GM12878 (cell line): Measurements from ENCODE around the gene CLASP1. TPM values are rescaled to one million over a fixed set of nuclear protein-coding genes. Genes with fewer than 3 reads are reported as not detected.

ENCODE experiments used
- ATAC-seq: fragments of 200-7000 bp; cut with Tn5 transposase; 3 replicates; pipeline ENCODE4 v1.9.1; 2020; ENCODE audit warnings: mild to moderate bottlenecking, moderate library complexity
- BruUV-seq: library from RNA; stranded (reverse); fragments of 400-500 nt; replicated peaks from 2 replicates; lab custom pipeline; 2021; lab: Mats Ljungman, UMichigan
- CTCF ChIA-PET: fragments of 300-600 bp; sonication (Branson Sonifier 250); formaldehyde crosslinking; extraction: SDS; loops from one replicate; lab custom pipeline; 2021; ENCODE audit warnings: inconsistent platforms; lab: Yijun Ruan, JAX
- POLR2A ChIA-PET: fragments of 350-600 bp; formaldehyde crosslinking; extraction: SDS; loops from one replicate; lab custom pipeline; 2021; ENCODE audit warnings: inconsistent platforms; lab: Charles Lee
- RAD21 ChIA-PET: fragments of 300-600 bp; sonication (Branson Sonifier 250); formaldehyde crosslinking; loops from one replicate; lab custom pipeline; 2023; ENCODE audit warnings: antibody characterized with exemption; ENCODE audit not compliant: unreplicated experiment; lab: Charles Lee
- SMC1A ChIA-PET: fragments of 300-600 bp; sonication (Branson Sonifier 250); formaldehyde crosslinking; loops from one replicate; lab custom pipeline; 2023; ENCODE audit not compliant: unreplicated experiment, uncharacterized antibody; lab: Charles Lee
- DNase-seq: peaks from one replicate; pipeline ENCODE4 v3.0.0-alpha.2; 2011; ENCODE audit warnings: low read depth, low spot score
- FAIRE-seq: peaks from 3 replicates; lab custom pipeline; 2011; peaks lifted over from hg19 to GRCh38; lab: Jason Lieb, UNC
- H2AFZ ChIP-seq: 2 replicates; pipeline ENCODE4 v1.6.0; 2011; ENCODE audit warnings: low read depth, low read length, control low read depth; ENCODE audit not compliant: control insufficient read depth
- H3K27ac ChIP-seq: 2 replicates; pipeline ENCODE4 v1.5.1; 2011; ENCODE audit warnings: control low read depth; ENCODE audit not compliant: control insufficient read depth, insufficient read depth
- H3K27me3 ChIP-seq, 2 experiments: replicated peaks in 1 of 2; 2 replicates each; pipeline versions ENCODE4 v1.6.0 to v1.6.1; 2011; ENCODE audit warnings: low read length in 1 of 2; ENCODE audit not compliant: control insufficient read depth in 2 of 2, insufficient read depth in 2 of 2
- H3K36me3 ChIP-seq, 2 experiments: 2 replicates each; pipeline ENCODE4 v1.5.1; 2011; ENCODE audit warnings: low read length in 1 of 2; ENCODE audit not compliant: control insufficient read depth in 2 of 2, insufficient read depth in 2 of 2
- H3K4me1 ChIP-seq: 2 replicates; pipeline ENCODE4 v1.6.1; 2011; ENCODE audit warnings: mild to moderate bottlenecking, low read length, moderate library complexity, mixed read lengths; ENCODE audit not compliant: control insufficient read depth, insufficient read depth
- H3K4me2 ChIP-seq: 2 replicates; pipeline ENCODE4 v1.6.0; 2011; ENCODE audit warnings: control low read depth; ENCODE audit not compliant: control insufficient read depth, insufficient read depth
- H3K4me3 ChIP-seq: fragments of 200-600 bp; sonication (generic); 2 replicates; pipeline ENCODE4 v1.5.1; 2016
- H3K79me2 ChIP-seq: 2 replicates; pipeline ENCODE4 v1.6.0; 2011; ENCODE audit warnings: low read length; ENCODE audit not compliant: control insufficient read depth, insufficient read depth
- H3K9ac ChIP-seq: 2 replicates; pipeline ENCODE4 v1.8.0; 2011; ENCODE audit warnings: low read length, control low read depth, mixed read lengths; ENCODE audit not compliant: control insufficient read depth, insufficient read depth
- H3K9me3 ChIP-seq: replicated peaks from 3 replicates; pipeline ENCODE4 v1.5.1; 2011; ENCODE audit warnings: mild to moderate bottlenecking, low read length; ENCODE audit not compliant: control insufficient read depth, insufficient read depth
- H4K20me1 ChIP-seq: 2 replicates; pipeline ENCODE4 v1.6.0; 2011; ENCODE audit not compliant: control insufficient read depth, insufficient read depth
- CTCF ChIP-seq, 3 experiments: IDR thresholded peaks in 2 of 3; conservative IDR thresholded peaks in 1 of 3; 2 replicates each; pipeline ENCODE4 v1.5.1; 2011; ENCODE audit warnings: low read depth in 3 of 3, low read length in 3 of 3, mild to moderate bottlenecking in 3 of 3, control low read depth in 2 of 3, moderate library complexity in 2 of 3, inconsistent platforms in 1 of 3, mixed read lengths in 1 of 3; ENCODE audit not compliant: control insufficient read depth in 2 of 3, insufficient read depth in 1 of 3; ENCODE audit errors: extremely low read depth in 1 of 3
- POU2F2 ChIP-seq: IDR thresholded peaks from 3 replicates; pipeline ENCODE4 v1.6.1; 2011; ENCODE audit warnings: low read depth, mild to moderate bottlenecking, low read length, borderline replicate concordance
- RB1 ChIP-seq: fragments of 450-650 bp; formaldehyde crosslinking; IDR thresholded peaks from 2 replicates; pipeline ENCODE4 v1.6.1; 2017; ENCODE audit warnings: mild to moderate bottlenecking, borderline replicate concordance
- REST ChIP-seq: IDR thresholded peaks from 2 replicates; pipeline ENCODE4 v1.6.1; 2012; ENCODE audit warnings: mild to moderate bottlenecking, low read depth, low read length
- SMARCA5 ChIP-seq: fragments of 450-650 bp; IDR thresholded peaks from 2 replicates; pipeline ENCODE4 v1.6.1; 2017; ENCODE audit warnings: mild to moderate bottlenecking
- ZNF207 ChIP-seq: fragments of 450-650 bp; IDR thresholded peaks from 2 replicates; pipeline ENCODE4 v1.6.1; 2014; ENCODE audit warnings: antibody characterized with exemption, mild to moderate bottlenecking, borderline replicate concordance
- WGBS: methylation state at CpG from one replicate; pipeline ENCODE4 v1.1.6; 2016; ENCODE audit warnings: low lambda C conversion rate; ENCODE audit not compliant: insufficient replicate concordance, insufficient coverage; ENCODE audit errors: missing lambda C conversion rate; 5-methylcytosine and 5-hydroxymethylcytosine counted together
- in situ Hi-C: fragments of 300-500 bp; cut with MboI; formaldehyde crosslinking; loops from 9 replicates; pipeline ENCODE4 v1.14.3; 2018; ENCODE audit warnings: mixed read lengths
- intact Hi-C: fragments of 100-400 bp; cut with micrococcal nuclease; formaldehyde crosslinking; loops from one replicate; pipeline ENCODE4 v1.14.2; 2022; ENCODE audit not compliant: unreplicated experiment
- polyA plus RNA-seq, 11 experiments: library from polyadenylated mRNA; depleted of rRNA in 4 of 11; unstranded in 6 of 11; stranded (reverse) in 5 of 11; fragments of >200 nt; fragmentation: Nextera tagmentation in 4 of 11; fragmentation: Illumina TruSeq in 1 of 11; extraction: Ambion mirVana in 4 of 11; extraction: Trizol in 1 of 11; gene quantifications; 1 replicate in 1 of 11; 2 replicates in 10 of 11; pipeline versions ENCODE4 v1.2.1 to v1.2.3, GENCODE V29; 2011 to 2016; ENCODE audit warnings: inconsistent platforms in 2 of 11, missing spikeins in 2 of 11, low read depth in 1 of 11
- total RNA-seq, 4 experiments: library from RNA; depleted of rRNA in 3 of 4; stranded (reverse); fragments of >200 nt in 3 of 4; fragmentation: Illumina TruSeq in 1 of 4; extraction: Trizol in 1 of 4; gene quantifications; 2 replicates each; pipeline versions ENCODE4 v1.2.1 to v1.2.3, GENCODE V29; 2013 to 2021
- TF ChIP-seq, protein P1 (sequence below): IDR thresholded peaks from 2 replicates; pipeline ENCODE4 v1.6.1; 2012; ENCODE audit warnings: low read depth, low read length, improper control_type of control experiment

The CLASP1 gene
- total and polyA plus RNA-seq, 10 of the 15 experiments (the other 5 are each of a cell fraction or from before 2014, with no cell fraction given), result 1.4 to 62.4 (median 32.9) TPM

DNA sequence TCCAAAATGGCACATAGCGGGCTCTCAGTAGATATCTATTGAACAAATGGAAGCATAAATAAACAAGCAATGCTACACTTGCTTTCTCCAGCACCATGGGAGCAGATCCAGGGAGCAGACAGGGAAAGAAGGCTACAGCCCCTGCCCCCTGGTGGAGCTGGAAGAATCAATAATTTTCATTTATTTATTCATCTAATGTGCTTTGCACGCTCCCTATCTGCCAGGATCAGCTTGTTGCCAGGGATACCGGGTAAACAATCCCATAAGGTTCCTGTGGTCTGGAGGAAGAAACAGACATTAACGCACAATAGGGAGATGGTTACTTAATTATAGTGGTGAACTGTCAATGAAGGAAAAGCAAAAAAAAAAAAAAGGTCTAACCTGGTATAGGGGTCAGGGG is 40.1 kb upstream of the CLASP1 start:
- ATAC-seq (no peak), DNase-seq (no peak), FAIRE-seq (no peak)
- BruUV-seq, result no TSS peak
- 91% methylated on average over 4 of the region's 4 CpGs for WGBS
- SMC1A ChIA-PET, result interaction anchor here (1.0 kb wide), 1 partner anchor 188 kb away, joined by 3 read pairs; no protein-coding TSS in a partner anchor
- H3K4me2 ChIP-seq, result no peak overlapping the region
- H3K27me3 ChIP-seq, result no peaks in the 10 kb centered on the region
- H2AFZ ChIP-seq, result no peak overlapping the region
- intact Hi-C loops, result no loop called here
- no peaks in the 10 kb centered on the region; the same call in 2 of the 3 replicates for H3K9me3 ChIP-seq
- no peak for TF ChIP-seq POU2F2
- TF ChIP-seq CTCF (IDR thresholded peaks at IDR 0.05 in 2 of 3, conservative IDR thresholded peaks at IDR 0.05 in 1 of 3; ENCODE audit: control insufficient read depth in 2 of 3, extremely low read depth in 1 of 3, insufficient read depth in 1 of 3, low read depth in 3 of 3, low read length in 3 of 3), result peak; percentile 6 to 19 (median 10); a peak in 1 of 6 replicates
- TF ChIP-seq ZNF207, result no peak
- RAD21 ChIA-PET, result no interaction called here
- no peak overlapping the region for H3K9ac ChIP-seq
- no peaks in the 10 kb centered on the region for H3K79me2 ChIP-seq
- no peak overlapping the region for H3K27ac ChIP-seq
- POLR2A ChIA-PET, result interaction anchor here (0.7 to 1.0 kb wide), 2 partner anchors 11 to 23 kb away, joined by 3 to 4 read pairs; no protein-coding TSS in a partner anchor
- CTCF ChIA-PET, result interaction anchor here (0.6 to 0.8 kb wide), 3 partner anchors 29 to 168 kb away, joined by 3 to 4 read pairs (median 3); no protein-coding TSS in a partner anchor
- in situ Hi-C loops, result loop anchor here (5.0 kb wide), 1 partner anchor 37 kb away; no protein-coding TSS in a partner anchor
- no peaks in the 10 kb centered on the region for H3K4me1 ChIP-seq
- no peak overlapping the region for H3K4me3 ChIP-seq
- no peaks in the 10 kb centered on the region for H3K36me3 ChIP-seq
- H4K20me1 ChIP-seq, result no peaks in the 10 kb centered on the region

DNA sequence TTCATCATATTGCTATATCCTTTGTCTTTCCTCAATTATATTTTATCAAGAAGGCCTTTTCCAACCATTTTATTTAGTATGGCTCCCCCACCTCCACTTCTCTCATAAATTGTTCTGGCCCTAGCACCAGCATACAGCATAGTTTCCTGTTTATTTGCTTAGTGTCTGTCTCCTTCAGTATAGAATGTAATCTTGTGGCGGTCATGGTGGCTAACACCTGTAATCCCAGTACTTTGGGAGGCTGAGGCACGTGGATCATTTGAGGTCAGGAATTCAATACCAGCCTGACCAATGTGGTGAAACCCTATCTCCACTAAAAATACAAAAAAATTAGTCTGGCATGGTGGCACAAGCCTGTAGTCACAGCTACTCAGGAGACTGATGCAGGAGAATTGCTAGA is 39.6 kb upstream of the CLASP1 start:
- ChIA-PET POLR2A (no interaction called here), CTCF (interaction anchor here (0.7 to 1.0 kb wide), 2 partner anchors 32 to 167 kb away, joined by 3 read pairs; no protein-coding TSS in a partner anchor), SMC1A (interaction anchor here (1.0 kb wide), 1 partner anchor 188 kb away, joined by 3 read pairs; no protein-coding TSS in a partner anchor), RAD21 (no interaction called here)
- TF ChIP-seq RB1 (no peak), SMARCA5 (no peak), REST (no peak)
- TF ChIP-seq, protein P1, sequence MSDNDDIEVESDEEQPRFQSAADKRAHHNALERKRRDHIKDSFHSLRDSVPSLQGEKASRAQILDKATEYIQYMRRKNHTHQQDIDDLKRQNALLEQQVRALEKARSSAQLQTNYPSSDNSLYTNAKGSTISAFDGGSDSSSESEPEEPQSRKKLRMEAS, result no peak
- Histone ChIP-seq H3K36me3 (no peaks in the 10 kb centered on the region), H3K9me3 (no peaks in the 10 kb centered on the region; the same call in 2 of the 3 replicates), H3K4me2 (no peak overlapping the region), H2AFZ (no peak overlapping the region), H3K27ac (no peak overlapping the region), H3K79me2 (no peaks in the 10 kb centered on the region), H4K20me1 (no peaks in the 10 kb centered on the region), H3K9ac (no peak overlapping the region), H3K27me3 (no peaks in the 10 kb centered on the region), H3K4me1 (no peaks in the 10 kb centered on the region), H3K4me3 (no peak overlapping the region)
- in situ Hi-C loops, result loop anchor here (5.0 kb wide), 1 partner anchor 37 kb away; no protein-coding TSS in a partner anchor
- no peak for FAIRE-seq
- no TSS peak for BruUV-seq
- 52% methylated on average over 2 of the region's 2 CpGs for WGBS
- intact Hi-C loops, result no loop called here
- ATAC-seq, result no peak
- no peak for DNase-seq
